IPS-20b (cell line): ENCODE results near the gene DARS1.
"Not testable (repeated sequence)": the region's sequence is repeated elsewhere in the genome, so short reads cannot be mapped to it uniquely, and the experiment has no call there.

Source experiments
- H3K27ac ChIP-seq: one replicate; pipeline ENCODE4 v1.5.1; 2013; ENCODE audit warnings: low read length
- H3K27me3 ChIP-seq: 2 replicates; pipeline ENCODE4 v1.6.1; 2013; ENCODE audit warnings: mild to moderate bottlenecking, low read length, inconsistent platforms; ENCODE audit not compliant: insufficient read depth
- H3K36me3 ChIP-seq: 2 replicates; pipeline ENCODE4 v1.6.1; 2013; ENCODE audit warnings: low read depth, mild to moderate bottlenecking, inconsistent platforms, low read length, moderate library complexity; ENCODE audit not compliant: insufficient read depth
- H3K4me1 ChIP-seq: 2 replicates; pipeline ENCODE4 v1.6.1; 2013; ENCODE audit warnings: mild to moderate bottlenecking, control low read depth, inconsistent platforms, low read length, moderate library complexity; ENCODE audit not compliant: insufficient read depth
- H3K4me3 ChIP-seq: 2 replicates; pipeline ENCODE4 v1.5.1; 2013; ENCODE audit warnings: mild to moderate bottlenecking, low read length, inconsistent platforms
- H3K9ac ChIP-seq: 2 replicates; pipeline ENCODE4 v1.6.1; 2013; ENCODE audit warnings: low read depth, mild to moderate bottlenecking, inconsistent platforms, low read length, moderate library complexity
- H3K9me3 ChIP-seq: 2 replicates; pipeline ENCODE4 v1.6.1; 2013; ENCODE audit warnings: mild to moderate bottlenecking, low read depth, low read length, inconsistent platforms; ENCODE audit not compliant: insufficient read depth

DARS1 gene

DNA sequence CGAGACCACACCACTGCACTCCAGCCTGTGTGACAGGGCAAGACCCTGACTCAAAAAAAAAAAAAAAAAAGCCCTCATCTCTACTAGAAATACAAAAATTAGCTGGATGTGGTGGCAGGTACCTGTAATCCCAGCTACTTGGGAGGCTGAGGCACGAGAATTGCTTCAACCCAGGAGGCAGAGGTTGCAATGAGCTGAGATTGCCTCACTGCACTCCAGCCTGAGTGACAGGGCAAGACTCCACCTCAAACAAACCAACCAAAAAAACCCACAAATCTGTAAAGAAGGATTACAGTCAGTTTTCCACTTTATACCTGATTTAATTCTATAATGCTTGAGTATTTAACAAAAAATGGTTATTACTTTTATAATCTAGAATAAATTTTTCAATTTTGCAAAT, 9.7 kb downstream of the DARS1 start:
- peaks cover 3% of the 10 kb centered on the region; the same call in 1 of the 2 replicates for H3K9me3 ChIP-seq
- no peak overlapping the region for H3K4me3 ChIP-seq
- H3K36me3 ChIP-seq: peaks cover 78% of the 10 kb centered on the region
- no peaks in the 10 kb centered on the region for H3K27me3 ChIP-seq
- peaks cover 7% of the 10 kb centered on the region; the same call in 1 of the 2 replicates for H3K4me1 ChIP-seq
- no peak overlapping the region for H3K9ac ChIP-seq
- H3K27ac ChIP-seq: no peak overlapping the region

DNA sequence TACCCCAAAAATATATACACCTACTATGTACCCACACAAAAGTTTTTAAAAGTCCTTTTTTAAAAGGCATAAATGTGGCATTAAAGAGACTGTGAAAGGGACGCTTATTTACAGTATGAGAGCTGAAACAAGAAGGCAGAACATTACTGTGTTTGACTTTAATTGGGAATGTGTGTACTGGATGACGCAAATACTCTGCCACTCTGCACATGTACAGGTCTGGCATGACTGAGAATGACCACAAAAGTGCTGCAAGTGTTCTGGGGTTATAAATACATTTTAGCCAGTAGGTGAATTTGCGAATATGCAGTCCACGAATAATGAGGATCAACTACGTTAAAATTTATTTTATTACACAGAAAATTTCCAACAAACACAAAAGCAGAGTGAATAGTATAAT, 11.4 kb downstream of the DARS1 start:
- H3K4me1 ChIP-seq: peaks cover 3% of the 10 kb centered on the region; the same call in 1 of the 2 replicates
- H3K9ac ChIP-seq: no peak overlapping the region
- no peak overlapping the region for H3K27ac ChIP-seq
- no peaks in the 10 kb centered on the region for H3K27me3 ChIP-seq
- no peak overlapping the region for H3K4me3 ChIP-seq
- H3K9me3 ChIP-seq: peaks cover 3% of the 10 kb centered on the region; the same call in 1 of the 2 replicates
- H3K36me3 ChIP-seq: peaks cover 65% of the 10 kb centered on the region

DNA sequence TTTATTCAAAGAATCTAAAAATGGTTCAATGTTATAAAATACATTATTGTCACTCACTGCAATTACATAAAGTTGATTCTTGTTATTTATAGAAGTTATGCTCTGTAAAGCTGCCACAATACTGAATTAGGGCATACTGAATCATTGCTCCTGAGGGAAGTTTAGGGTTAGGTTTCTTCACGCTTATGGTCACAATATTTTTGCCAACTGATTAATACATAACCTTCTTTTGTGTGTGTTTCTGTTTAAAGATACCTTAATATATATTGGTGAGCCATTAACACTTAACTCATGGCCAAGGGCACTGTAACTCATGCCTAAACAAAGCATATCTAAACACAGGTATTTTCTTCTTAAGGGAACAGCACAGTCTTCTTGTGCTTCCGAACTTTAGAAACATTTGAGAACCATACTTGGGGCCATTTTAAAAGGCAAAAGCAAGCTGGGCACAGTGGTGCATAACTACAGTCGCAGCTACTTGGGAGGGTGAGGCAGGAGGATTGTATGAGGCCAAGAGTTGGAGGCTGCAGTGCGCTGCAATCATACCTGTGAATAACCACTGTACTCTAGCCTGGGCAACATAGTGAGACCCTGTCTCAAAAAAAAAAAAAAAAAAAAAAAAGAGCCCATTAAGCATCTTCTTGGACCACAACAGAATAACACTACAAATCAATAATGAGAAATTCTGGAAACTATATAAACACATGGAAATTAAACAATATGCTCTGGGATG, 15.6 kb downstream of the DARS1 start:
- Histone ChIP-seq H3K27me3 (no peaks in the 10 kb centered on the region), H3K36me3 (peaks cover 33% of the 10 kb centered on the region), H3K4me1 (no peaks in the 10 kb centered on the region), H3K4me3 (no peak overlapping the region), H3K27ac (no peak overlapping the region), H3K9ac (no peak overlapping the region), H3K9me3 (peaks cover 3% of the 10 kb centered on the region; the same call in 1 of the 2 replicates)

DNA sequence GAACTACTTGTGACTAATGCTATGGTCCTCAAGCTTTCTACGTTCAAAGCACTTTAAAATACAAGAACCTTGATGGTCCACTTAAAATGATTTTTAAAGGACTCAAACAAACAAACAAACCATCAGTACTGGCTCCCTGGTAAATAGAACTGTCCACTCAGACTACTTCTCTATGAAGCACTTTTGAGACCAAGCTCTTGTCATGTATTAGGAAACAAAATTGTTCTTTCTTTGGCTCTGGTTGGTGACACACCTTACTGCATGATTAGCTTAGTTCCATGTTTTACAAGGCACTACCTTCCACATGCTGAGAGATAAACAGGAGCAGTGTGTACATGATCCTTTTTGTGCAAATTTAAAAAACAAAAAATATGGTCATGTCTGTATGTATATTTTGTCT, 19.7 kb downstream of the DARS1 start:
- no peak overlapping the region for H3K27ac ChIP-seq
- H3K4me1 ChIP-seq: peaks cover 23% of the 10 kb centered on the region
- H3K36me3 ChIP-seq: peaks cover 6% of the 10 kb centered on the region

DNA sequence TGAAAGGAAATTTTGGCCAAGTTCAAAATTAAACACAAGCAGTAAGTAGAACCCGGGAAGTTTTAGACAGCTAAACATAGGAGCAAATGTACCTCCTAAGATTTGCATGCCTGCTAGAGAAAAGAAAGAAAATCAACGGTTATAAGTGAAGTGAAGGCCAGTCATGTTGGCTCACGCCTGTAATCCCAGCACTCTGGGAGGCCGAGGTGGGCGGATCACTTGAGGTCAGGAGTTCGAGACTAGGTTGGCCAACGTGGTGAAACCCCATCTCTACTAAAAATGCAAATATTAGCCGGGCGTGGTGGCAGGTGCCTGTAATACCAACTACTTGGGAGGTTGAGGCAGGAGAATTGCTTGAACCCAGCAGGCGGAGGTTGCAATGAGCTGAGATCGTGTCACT, 21.0 kb downstream of the DARS1 start:
- H3K4me1 ChIP-seq: peaks cover 36% of the 10 kb centered on the region
- not testable (repeated sequence) for H3K27me3 ChIP-seq, H3K9ac ChIP-seq, H3K9me3 ChIP-seq, H3K27ac ChIP-seq, H3K4me3 ChIP-seq
- H3K36me3 ChIP-seq: peaks cover 11% of the 10 kb centered on the region

More for the DNA sequence above, 19.7 kb downstream of the DARS1 start:
- H3K4me3 ChIP-seq: no peak overlapping the region
- no peaks in the 10 kb centered on the region for H3K27me3 ChIP-seq
- H3K9me3 ChIP-seq: no peaks in the 10 kb centered on the region
- no peak overlapping the region for H3K9ac ChIP-seq

DNA sequence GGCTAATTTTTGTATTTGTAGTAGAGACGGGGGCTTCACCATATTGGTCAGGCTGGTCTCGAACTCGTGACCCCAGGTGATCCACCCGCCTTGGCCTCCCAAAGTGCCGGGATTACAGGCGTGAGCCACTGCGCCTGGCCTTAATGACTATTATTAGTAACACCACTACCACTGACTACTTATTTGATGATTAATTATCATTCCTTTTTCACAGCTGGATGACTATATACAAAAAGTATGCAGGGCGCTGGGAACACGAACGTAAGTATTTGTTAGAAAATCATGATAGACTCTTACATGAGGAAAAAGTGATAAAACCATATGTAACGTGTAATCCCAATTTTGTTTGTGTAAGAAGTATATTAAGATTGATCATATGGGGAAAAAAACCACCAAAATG, 21.6 kb downstream of the DARS1 start:
- Histone ChIP-seq H3K27ac (no peak overlapping the region), H3K4me3 (no peak overlapping the region), H3K36me3 (peaks cover 11% of the 10 kb centered on the region), H3K9me3 (no peaks in the 10 kb centered on the region), H3K4me1 (peaks cover 37% of the 10 kb centered on the region), H3K27me3 (no peaks in the 10 kb centered on the region), H3K9ac (no peak overlapping the region)

DNA sequence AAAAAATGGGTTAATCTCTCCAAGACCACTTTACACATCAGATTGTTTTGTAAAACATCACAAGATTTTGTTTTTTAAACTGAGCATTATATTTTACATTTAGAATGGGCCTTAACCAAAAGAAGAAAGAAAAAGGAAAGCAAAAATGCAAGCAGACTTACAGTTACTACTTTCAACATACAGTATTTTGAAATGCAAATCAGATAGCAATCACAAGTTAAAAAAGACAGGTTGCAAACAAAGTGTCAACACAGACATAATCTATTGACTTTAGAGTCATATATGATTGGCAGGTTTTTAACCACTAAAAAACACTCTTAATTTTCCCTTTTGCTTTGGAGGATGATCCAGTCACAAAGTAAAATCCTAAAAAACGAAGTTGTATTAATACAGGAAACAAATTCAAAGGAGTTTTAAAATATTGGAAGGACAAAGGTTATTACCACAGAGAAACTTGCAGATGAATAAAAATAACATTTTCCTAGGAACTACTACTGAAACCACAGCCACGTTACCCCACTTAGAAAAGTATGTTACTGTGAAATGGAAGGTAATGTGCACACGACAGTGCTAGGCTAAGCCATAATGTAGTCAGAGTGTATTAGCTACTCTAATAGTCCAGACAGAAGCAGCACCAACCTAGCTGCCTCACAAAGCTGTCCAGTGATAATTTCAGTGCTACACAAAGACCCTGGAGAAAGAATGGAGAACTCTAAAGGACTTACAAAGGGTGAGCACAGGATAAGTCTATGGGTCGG, 22.9 kb downstream of the DARS1 start:
- H3K27me3 ChIP-seq: no peaks in the 10 kb centered on the region
- H3K27ac ChIP-seq: peak overlapping the region; percentile 38
- peaks cover 11% of the 10 kb centered on the region for H3K36me3 ChIP-seq
- H3K9ac ChIP-seq: 0 out of 2 replicates have a peak overlapping the region, but pooled peaks have one; percentile 42
- H3K4me3 ChIP-seq: no peak overlapping the region
- peaks cover 37% of the 10 kb centered on the region for H3K4me1 ChIP-seq
- no peaks in the 10 kb centered on the region for H3K9me3 ChIP-seq

DNA sequence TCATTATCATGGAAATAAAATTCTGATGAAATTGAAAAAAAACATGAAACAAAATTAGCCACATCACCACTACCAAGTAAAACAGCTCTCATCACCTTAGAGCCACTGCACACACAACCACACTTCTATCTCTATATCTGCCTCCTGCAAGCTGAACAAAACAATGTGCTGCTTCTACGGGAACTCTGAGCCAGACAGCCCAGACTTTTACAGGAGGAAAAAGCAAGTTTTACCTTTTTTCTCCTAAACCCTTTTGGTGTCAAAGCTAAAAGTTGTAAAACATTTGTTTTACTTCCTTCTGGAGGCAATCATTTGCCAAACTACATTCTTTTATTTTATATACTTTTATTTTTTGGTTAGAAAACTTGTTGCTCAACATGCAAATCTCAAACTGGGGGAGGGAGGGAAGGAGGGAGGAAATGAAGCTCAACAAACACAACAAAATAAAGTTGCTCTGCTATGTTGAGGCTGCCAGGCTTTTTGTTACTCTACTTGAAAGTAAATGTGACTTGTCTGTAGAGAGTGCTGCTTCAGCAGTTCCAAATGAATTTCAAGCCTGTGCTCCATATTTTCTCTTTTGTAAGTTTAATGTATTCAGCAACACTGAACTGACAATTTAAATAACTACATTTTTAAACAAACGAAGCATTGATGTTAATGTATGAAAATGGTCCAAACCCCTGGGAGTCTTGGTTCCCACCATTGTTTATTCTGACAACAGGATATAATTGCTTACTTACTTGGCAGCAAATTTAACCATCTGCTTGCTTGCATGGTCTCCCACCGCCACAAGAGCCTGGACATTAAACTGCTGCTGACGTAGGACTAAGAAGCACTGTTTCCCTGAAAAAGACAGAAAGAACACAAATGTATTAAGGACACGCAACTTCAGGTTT, 24.5 kb downstream of the DARS1 start:
- Histone ChIP-seq H3K4me3 (peak overlapping the region; percentile 34), H3K27me3 (no peaks in the 10 kb centered on the region), H3K27ac (peak overlapping the region; percentile 9), H3K4me1 (peaks cover 37% of the 10 kb centered on the region), H3K36me3 (peaks cover 18% of the 10 kb centered on the region), H3K9me3 (no peaks in the 10 kb centered on the region), H3K9ac (peak overlapping the region; percentile 50)

DNA sequence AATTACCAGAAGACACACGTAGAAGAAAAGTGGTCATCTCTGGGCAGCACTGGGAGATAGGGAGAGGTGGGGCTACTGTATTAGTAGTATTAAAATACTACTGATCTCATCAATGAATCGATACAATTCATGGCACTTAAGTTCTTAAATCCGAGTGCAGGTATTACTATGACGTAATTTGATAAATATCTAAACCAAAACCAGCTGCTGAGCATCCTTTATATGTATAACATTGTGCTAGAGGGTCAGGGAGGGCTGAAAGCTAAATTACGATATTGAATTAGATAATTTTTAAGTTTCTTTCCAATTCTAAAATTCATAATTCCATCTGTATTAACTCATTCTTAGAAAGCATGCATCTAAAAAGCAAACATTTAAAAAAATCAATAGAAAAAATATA, 25.3 kb downstream of the DARS1 start:
- Histone ChIP-seq H3K4me1 (peaks cover 37% of the 10 kb centered on the region), H3K4me3 (no peak overlapping the region), H3K27me3 (no peaks in the 10 kb centered on the region), H3K9ac (peak overlapping the region; percentile 50; the same call in 1 of the 2 replicates), H3K27ac (no peak overlapping the region), H3K36me3 (peaks cover 18% of the 10 kb centered on the region), H3K9me3 (no peaks in the 10 kb centered on the region)

DNA sequence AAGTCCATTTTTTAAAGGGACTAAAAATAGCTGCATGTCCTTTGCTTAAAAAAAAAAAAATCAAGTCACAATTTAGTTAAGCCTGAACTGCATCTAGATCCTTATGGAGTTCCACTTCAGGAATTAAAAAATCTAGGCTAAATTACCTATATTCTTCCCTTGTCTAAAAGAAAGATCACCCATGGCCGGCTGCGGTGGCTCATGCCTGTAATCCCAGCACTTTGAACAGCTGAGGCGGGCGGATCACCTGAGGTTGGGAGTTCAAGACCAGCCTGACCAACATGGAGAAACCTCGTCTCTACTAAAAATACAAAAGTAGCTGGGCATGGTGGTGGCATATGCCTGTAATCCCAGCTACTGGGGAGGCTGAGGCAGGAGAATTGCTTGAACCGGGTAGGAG, 26.5 kb downstream of the DARS1 start:
- H3K4me3 ChIP-seq, H3K9me3 ChIP-seq, H3K9ac ChIP-seq, H3K27ac ChIP-seq, H3K27me3 ChIP-seq: not testable (repeated sequence)
- Histone ChIP-seq H3K4me1 (peaks cover 37% of the 10 kb centered on the region), H3K36me3 (peaks cover 16% of the 10 kb centered on the region)

DNA sequence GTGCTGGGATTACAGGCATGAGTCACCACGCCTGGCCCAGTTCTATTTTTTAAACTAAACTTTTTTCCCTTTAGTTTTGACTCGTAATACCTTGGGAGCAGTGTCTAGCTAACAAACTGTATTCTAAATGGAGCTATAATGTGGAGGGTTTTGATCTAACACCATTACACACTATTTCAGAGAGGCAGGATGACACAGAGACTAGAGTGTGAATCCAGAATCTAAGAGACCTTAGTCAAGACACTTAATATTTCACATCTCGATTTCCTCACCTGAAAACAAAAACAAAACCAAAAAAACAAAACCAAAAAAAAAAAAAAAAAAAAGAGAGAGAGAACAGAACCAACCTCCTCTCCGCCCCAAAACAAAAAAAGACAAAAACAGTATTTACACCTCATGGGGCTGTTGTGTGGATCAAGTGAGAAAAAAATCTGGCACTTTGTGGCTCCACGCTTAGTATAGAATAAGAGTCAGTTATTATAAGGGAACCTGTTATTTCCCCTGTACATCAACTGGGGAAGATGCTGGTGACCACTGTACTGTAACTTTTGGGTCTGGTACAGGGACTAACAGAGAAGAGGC, 31.3 kb downstream of the DARS1 start:
- no peaks in the 10 kb centered on the region for H3K9me3 ChIP-seq
- H3K27me3 ChIP-seq: no peaks in the 10 kb centered on the region
- H3K4me3 ChIP-seq: no peak overlapping the region
- peaks cover 11% of the 10 kb centered on the region; the same call in 1 of the 2 replicates for H3K36me3 ChIP-seq
- H3K27ac ChIP-seq: no peak overlapping the region
- H3K4me1 ChIP-seq: no peaks in the 10 kb centered on the region; the same call in 1 of the 2 replicates
- no peak overlapping the region for H3K9ac ChIP-seq
